HL-60 (cell line): ENCODE data around the gene KIAA0040.
"Not testable (repeated sequence)": the region's sequence is repeated elsewhere in the genome, so short reads cannot be mapped to it uniquely, and the experiment has no call there.

Source experiments
- POLR2AphosphoS5 ChIP-seq: IDR thresholded peaks from 2 replicates; pipeline ENCODE4 v1.6.1; 2012; ENCODE audit warnings: low read depth
- SPI1 ChIP-seq: IDR thresholded peaks from 2 replicates; pipeline ENCODE4 v1.6.1; 2012; ENCODE audit warnings: low read depth, mild to moderate bottlenecking, borderline replicate concordance
- TF ChIP-seq, protein P1 (sequence below): IDR thresholded peaks from one replicate; pipeline ENCODE4 v1.5.1; 2011; ENCODE audit warnings: low read length, control low read depth, inconsistent platforms; ENCODE audit not compliant: insufficient read depth
- TF ChIP-seq, protein P2 (sequence below): IDR thresholded peaks from 2 replicates; pipeline ENCODE4 v1.6.1; 2012; ENCODE audit warnings: low read depth; ENCODE audit not compliant: insufficient replicate concordance

DNA sequence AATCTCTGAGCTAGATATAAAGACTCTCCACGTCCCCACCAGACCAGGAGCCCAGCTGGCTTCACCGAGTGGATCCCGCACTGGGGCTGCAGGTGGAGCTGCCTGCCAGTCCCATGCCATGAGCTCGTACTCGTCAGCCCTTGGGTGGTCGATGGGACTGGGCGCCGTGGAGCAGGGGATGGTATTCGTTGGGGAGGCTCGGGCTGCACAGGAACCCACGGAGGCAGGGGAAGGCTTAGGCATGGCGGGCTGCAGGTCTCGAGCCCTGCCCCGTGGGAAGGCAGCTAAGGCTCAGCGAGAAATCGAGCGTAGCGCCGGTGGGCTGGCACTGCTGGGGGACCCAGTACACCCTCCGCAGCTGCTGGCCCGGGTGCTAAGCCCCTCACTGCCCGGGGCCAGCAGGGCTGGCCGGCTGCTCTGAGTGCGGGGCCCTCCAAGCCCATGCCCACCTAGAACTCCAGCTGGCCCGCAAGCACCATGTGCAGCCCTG lies 84.2 kb downstream of the KIAA0040 start:
- TF ChIP-seq, protein P1, sequence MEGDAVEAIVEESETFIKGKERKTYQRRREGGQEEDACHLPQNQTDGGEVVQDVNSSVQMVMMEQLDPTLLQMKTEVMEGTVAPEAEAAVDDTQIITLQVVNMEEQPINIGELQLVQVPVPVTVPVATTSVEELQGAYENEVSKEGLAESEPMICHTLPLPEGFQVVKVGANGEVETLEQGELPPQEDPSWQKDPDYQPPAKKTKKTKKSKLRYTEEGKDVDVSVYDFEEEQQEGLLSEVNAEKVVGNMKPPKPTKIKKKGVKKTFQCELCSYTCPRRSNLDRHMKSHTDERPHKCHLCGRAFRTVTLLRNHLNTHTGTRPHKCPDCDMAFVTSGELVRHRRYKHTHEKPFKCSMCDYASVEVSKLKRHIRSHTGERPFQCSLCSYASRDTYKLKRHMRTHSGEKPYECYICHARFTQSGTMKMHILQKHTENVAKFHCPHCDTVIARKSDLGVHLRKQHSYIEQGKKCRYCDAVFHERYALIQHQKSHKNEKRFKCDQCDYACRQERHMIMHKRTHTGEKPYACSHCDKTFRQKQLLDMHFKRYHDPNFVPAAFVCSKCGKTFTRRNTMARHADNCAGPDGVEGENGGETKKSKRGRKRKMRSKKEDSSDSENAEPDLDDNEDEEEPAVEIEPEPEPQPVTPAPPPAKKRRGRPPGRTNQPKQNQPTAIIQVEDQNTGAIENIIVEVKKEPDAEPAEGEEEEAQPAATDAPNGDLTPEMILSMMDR, result not testable (repeated sequence)
- TF ChIP-seq POLR2AphosphoS5, SPI1: not testable (repeated sequence)
- TF ChIP-seq, protein P2, sequence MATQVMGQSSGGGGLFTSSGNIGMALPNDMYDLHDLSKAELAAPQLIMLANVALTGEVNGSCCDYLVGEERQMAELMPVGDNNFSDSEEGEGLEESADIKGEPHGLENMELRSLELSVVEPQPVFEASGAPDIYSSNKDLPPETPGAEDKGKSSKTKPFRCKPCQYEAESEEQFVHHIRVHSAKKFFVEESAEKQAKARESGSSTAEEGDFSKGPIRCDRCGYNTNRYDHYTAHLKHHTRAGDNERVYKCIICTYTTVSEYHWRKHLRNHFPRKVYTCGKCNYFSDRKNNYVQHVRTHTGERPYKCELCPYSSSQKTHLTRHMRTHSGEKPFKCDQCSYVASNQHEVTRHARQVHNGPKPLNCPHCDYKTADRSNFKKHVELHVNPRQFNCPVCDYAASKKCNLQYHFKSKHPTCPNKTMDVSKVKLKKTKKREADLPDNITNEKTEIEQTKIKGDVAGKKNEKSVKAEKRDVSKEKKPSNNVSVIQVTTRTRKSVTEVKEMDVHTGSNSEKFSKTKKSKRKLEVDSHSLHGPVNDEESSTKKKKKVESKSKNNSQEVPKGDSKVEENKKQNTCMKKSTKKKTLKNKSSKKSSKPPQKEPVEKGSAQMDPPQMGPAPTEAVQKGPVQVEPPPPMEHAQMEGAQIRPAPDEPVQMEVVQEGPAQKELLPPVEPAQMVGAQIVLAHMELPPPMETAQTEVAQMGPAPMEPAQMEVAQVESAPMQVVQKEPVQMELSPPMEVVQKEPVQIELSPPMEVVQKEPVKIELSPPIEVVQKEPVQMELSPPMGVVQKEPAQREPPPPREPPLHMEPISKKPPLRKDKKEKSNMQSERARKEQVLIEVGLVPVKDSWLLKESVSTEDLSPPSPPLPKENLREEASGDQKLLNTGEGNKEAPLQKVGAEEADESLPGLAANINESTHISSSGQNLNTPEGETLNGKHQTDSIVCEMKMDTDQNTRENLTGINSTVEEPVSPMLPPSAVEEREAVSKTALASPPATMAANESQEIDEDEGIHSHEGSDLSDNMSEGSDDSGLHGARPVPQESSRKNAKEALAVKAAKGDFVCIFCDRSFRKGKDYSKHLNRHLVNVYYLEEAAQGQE, result not testable (repeated sequence)
